CD4-positive, alpha-beta T cell treated with Interleukin-1 beta for 1 hour (primary cell): ENCODE data around the gene TPD52L1.
A peak's percentile ranks its signal among the peaks of the same experiment; 100 is the strongest.
"Not testable (repeated sequence)": the region's sequence is repeated elsewhere in the genome, so short reads cannot be mapped to it uniquely, and the experiment has no call there.

Experiments
- DNase-seq, 2 donors: peaks; one replicate each; pipeline ENCODE4 v3.0.0-alpha.2; 2020 to 2022

Gene TPD52L1

GRCh38 chr6:125279961-125280360, 126.4 kb downstream of the TPD52L1 start:
- no peak for DNase-seq

DNA sequence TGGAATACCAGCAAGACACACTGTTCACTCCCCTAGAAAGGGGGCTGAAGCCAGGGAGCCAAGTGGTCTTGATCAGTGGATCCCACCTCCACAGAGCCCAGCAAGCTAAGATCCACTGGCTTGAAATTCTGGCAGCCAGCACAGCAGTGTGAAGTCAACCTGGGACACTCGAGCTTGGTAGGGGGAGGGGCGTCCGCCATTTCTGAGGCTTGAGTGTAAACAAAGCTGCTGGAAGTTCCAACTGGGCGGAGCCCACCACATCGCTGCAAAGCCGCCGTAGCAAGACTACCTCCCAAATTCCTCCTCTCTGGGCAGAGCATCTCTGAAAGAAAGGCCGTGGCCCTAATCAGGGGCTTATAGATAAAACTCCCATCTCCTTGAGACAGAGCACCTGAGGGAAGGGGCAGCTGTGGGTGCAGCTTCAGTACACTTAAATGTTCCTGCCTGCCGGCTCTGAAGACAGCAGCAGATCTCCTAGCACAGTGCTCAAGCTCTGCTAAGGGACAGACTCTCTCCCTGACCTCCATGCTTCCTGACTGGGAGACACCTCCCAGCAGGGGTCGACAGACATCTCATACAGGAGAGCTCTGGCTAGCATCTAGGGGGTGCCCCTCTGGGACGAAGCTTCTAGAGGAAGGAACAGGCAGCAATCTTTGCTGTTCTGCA, 126.9 kb downstream of the TPD52L1 start:
- DNase-seq = not testable (repeated sequence)

DNA sequence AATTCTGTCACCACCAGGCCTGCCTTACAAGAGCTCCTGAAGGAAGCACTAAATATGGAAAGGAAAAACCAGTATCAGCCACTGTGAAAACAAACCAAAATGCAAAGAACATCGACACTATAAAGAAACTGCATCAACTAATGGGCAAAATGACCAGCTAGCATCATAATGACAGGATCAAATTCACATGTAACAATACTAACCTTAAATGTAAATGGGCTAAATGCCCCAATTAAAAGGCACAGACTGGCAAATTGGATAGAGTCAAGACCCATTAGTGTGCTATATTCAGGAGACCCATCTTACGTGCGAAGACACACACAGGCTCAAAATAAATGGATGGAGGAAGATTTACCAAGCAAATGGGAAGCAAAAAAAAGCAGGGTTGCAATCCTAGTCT, 128.9 kb downstream of the TPD52L1 start:
- DNase-seq = not testable (repeated sequence)

DNA sequence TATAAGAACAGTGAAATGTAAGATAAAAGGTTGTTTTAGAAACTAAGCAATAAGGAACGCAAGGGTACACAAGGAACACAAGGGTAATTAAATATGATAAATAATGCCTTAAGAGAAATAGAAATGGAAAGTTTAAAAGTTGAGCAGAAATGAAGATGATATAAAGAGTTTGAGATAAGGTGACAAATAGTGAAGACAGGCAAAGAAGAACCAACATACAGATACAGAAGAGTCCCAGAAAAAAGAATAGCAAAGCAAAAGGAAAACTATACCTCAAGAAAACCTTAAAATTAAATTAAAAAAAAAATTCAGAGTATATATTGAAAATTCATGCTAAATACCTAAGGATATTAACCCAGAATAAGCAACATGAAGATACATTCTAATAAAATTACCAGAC, 131.8 kb downstream of the TPD52L1 start:
- no peak for DNase-seq

- DNase-seq = no peak
These were observed 132.4 kb downstream of the TPD52L1 start for GRCh38 chr6:125285936-125286335.

GRCh38 chr6:125287718-125288117, 134.1 kb downstream of the TPD52L1 start:
- no peak for DNase-seq

- no peak for DNase-seq
These were observed 140.0 kb downstream of the TPD52L1 start for GRCh38 chr6:125293587-125293986.

GRCh38 chr6:125294036-125294435, 140.5 kb downstream of the TPD52L1 start:
- no peak for DNase-seq

DNA sequence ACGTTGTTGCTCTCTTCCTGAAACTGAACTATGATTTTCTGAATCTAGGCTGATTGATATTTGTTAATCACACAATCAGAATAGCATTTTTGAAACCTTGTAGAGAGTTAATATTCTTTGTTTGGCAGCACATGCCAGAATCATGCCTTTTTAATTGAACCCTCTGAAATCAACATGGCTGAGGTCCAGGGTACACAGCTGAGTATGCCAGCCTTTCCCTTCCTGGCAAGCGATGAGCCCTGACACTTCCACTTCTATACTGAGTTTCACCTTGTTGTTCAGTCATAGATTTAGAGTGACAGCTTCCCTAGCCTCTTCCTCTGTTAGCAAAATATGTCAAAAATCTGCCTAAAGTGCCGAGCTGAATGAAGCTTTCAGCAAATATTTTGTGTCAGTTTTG, 141.4 kb downstream of the TPD52L1 start:
- no peak for DNase-seq

DNA sequence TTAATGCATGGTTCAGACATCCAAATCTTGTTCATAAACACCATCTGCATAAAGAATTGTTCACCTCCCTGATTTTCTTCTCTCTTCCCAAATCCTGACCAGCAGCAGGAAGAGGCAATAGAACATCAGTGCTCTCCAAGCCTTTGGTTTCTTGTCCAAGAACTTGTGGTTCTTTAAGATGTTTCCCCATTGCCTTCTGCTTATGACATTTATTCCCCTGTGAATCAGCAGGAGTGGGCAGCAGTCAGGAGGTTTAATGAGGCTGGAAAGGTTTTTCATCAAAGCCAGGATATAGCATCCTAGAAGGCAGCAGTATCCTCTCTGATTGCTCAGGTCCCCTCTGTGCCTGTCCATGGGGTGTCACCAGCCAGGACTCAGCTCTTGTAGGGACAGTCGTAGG, 142.9 kb downstream of the TPD52L1 start:
- DNase-seq = no peak

DNA sequence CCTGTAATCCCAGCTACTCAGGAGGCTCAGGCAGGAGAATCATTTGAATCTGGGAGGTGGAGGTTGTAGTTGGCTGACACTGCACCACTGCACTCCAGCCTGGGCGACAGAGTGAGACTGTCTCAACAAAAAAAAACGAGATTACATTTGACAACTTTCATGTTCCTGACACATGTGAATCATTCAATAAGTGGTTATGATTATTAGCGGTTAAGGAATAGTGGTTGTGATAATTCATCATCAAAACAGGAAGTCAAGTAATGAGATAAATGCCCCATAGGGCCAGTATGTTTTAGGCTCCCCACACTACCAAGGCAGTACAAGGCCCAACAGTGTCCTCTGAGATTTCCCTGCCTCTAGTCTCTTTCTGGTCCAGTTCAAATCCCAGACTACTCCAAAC, 145.7 kb downstream of the TPD52L1 start:
- peak in 1 of 2 donors; percentile 22 for DNase-seq

- DNase-seq = no peak
These were observed 147.4 kb downstream of the TPD52L1 start for GRCh38 chr6:125300992-125301434.

GRCh38 chr6:125301435-125302391, 148.1 kb downstream of the TPD52L1 start, which contains the start of gene HDDC2:
TSS of gene HDDC2 (minus strand) at chr6:125301967. CDS start at chr6:125301932, 35 bp downstream.
- peak; percentile 36 to 43 for DNase-seq

DNA sequence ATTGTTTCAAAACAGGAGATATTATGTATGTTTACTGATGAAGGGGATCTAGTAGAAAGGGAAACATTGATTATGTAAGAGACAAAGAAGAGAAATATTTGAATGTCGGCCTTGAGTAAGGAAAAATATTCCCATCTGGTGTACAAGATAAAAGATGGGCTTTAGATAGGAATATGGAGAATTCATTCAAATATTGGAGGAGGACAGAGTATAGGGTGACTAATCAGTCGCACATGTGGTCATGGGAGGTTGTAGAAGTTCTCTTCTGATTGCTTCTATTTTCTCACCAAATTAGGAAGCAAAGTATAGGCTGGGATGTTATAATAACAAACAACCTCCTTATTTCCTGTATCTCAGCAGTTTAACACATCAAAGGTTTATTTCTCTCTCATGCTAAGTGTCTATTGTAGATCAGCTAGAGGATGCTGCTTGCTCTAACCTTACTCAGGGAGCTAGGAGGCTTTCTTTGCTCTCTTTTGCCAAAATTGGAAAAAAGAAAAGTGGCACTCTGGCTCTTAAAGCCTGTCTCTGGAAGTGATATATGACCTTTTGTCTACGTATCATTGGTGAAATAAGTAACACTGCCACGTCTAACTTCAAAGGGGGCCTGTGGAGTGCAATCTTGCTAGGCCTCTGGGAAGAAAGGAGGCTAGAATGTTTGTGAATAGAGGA, 149.4 kb downstream of the TPD52L1 start:
- peak in 1 of 2 donors; percentile 30 for DNase-seq

- no peak for DNase-seq
These were observed 149.9 kb downstream of the TPD52L1 start for GRCh38 chr6:125303512-125303854.

DNA sequence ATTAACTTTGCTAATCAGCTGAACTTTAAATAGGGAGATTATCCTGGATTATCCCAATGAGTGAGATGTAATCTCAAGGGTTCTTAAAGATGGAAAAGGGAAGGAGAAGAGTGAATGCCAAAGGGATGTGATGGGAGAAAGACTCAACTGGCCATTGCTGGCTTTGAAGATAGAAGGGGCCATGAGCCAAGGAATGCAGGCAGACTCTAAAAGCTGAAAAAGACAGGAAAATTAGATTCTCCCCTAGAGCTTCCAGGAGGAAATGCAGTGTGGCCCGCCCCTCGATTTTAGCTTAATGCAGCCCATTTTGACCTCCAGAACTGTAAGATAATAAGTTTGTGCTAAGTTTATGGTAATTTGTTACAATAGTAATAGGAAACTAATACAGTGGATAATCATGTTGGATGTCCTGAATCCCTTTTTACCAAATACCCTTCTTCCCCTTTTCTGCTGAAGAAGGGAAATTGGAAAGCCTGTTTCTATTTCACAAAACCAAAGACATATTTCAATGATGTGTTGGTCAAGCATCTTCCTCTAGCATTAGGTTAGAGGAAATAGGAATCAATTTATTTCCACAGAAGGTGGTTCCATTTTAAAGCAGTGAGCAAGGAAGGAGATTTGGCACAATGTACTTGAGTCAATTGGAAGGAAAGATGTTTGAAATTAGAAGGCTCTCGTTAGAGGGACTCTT, 151.5 kb downstream of the TPD52L1 start:
- no peak for DNase-seq

- no peak for DNase-seq
These were observed 153.2 kb downstream of the TPD52L1 start for GRCh38 chr6:125306756-125307149.

- DNase-seq = no peak
These were observed 153.7 kb downstream of the TPD52L1 start for GRCh38 chr6:125307150-125307838.

DNA sequence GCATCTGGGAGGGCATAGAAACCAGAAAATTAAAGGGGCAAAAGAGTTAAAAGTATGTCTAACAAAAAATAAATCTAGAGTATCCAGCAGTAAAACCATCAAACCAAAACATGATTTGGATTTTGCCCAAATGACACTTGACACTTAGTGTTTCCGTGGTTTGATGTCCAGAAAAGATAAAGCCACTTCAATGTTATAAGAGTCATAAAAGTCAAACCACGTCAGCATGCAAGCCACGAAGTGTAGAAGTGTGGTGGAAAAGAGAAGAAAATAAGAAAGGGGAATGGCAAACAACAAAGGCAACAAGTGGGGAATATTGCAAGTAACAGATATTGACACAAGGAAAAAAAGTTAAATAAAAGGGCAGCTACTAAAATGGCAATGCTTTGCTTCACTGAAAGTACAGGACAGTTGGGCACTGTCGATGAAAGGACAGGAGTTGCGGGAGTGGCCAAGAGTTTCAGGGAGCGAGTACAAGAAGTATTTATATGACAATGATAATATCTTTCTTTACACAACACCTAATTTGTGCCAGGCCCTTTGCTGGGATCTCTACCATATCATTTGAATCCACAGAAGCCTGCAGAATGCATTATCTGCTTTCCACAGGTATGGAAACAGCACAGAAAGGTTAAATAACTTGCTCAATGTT, 154.5 kb downstream of the TPD52L1 start:
- no peak for DNase-seq

- DNase-seq = peak in 1 of 2 donors; percentile 64
These were observed 157.5 kb downstream of the TPD52L1 start for GRCh38 chr6:125310994-125311649.

- DNase-seq = no peak
These were observed 158.9 kb downstream of the TPD52L1 start for GRCh38 chr6:125312478-125312877.
